HEK293 (cell line): ENCODE results near the gene HSBP1.

ENCODE experiments used
- CTCF ChIA-PET: fragments of 350-600 bp; formaldehyde crosslinking; extraction: SDS; loops from one replicate; lab custom pipeline; 2021; ENCODE audit warnings: antibody characterized with exemption; lab: Yijun Ruan, JAX
- POLR2A ChIA-PET: fragments of 300-600 bp; formaldehyde crosslinking; extraction: SDS; loops from one replicate; lab custom pipeline; 2020; ENCODE audit warnings: antibody characterized with exemption, inconsistent platforms; lab: Yijun Ruan, JAX
- H3K27ac ChIP-seq: fragments of 200-500 bp; sonication (Bioruptor generic); 2 replicates; pipeline ENCODE4 v1.5.1; 2014; ENCODE audit warnings: low read depth, low read length, control low read depth, inconsistent platforms; ENCODE audit errors: extremely low read depth
- H3K36me3 ChIP-seq, 2 experiments: fragments of 200-500 bp in 1 of 2; sonication (Bioruptor generic) in 1 of 2; 1 replicate in 1 of 2; 2 replicates in 1 of 2; pipeline ENCODE4 v1.5.1; 2014 to 2017; ENCODE audit warnings: inconsistent platforms in 2 of 2, low read length in 2 of 2; ENCODE audit not compliant: control insufficient read depth in 2 of 2, insufficient read depth in 1 of 2
- H3K4me1 ChIP-seq: fragments of 200-500 bp; sonication (Bioruptor generic); 2 replicates; pipeline ENCODE4 v1.5.1; 2014; ENCODE audit warnings: mild to moderate bottlenecking, low read length, inconsistent platforms; ENCODE audit not compliant: control insufficient read depth, insufficient read depth
- H3K4me3 ChIP-seq: 2 replicates; pipeline ENCODE4 v1.5.1; 2011; ENCODE audit warnings: low read depth, mild to moderate bottlenecking, control low read depth, low read length, moderate library complexity
- H3K9me3 ChIP-seq: fragments of 200-500 bp; sonication (Bioruptor generic); 2 replicates; pipeline ENCODE4 v1.5.1; 2014; ENCODE audit warnings: low read depth, low read length, inconsistent platforms; ENCODE audit not compliant: control insufficient read depth, insufficient read depth
- AEBP2 ChIP-seq: fragments of 450-650 bp; formaldehyde crosslinking; IDR thresholded peaks from 2 replicates; pipeline ENCODE4 v1.5.1; 2016; ENCODE audit warnings: missing biosample characterization, missing genetic modification characterization, borderline replicate concordance
- BCL11B ChIP-seq: fragments of 450-650 bp; formaldehyde crosslinking; IDR thresholded peaks from 2 replicates; pipeline ENCODE4 v1.5.1; 2016; ENCODE audit warnings: low read depth, missing biosample characterization, missing genetic modification characterization
- GFI1B ChIP-seq: fragments of 450-650 bp; formaldehyde crosslinking; IDR thresholded peaks from 2 replicates; pipeline ENCODE4 v1.5.1; 2016; ENCODE audit warnings: missing biosample characterization, missing genetic modification characterization
- KLF7 ChIP-seq: fragments of 450-650 bp; formaldehyde crosslinking; IDR thresholded peaks from 2 replicates; pipeline ENCODE4 v1.5.1; 2016; ENCODE audit warnings: missing biosample characterization, missing genetic modification characterization, borderline replicate concordance
- WT1 ChIP-seq: fragments of 450-650 bp; formaldehyde crosslinking; IDR thresholded peaks from 2 replicates; pipeline ENCODE4 v1.5.1; 2016; ENCODE audit warnings: missing biosample characterization, missing genetic modification characterization
- ZBTB8A ChIP-seq: fragments of 450-650 bp; formaldehyde crosslinking; IDR thresholded peaks from 2 replicates; pipeline ENCODE4 v1.5.1; 2016; ENCODE audit warnings: missing biosample characterization, missing genetic modification characterization
- ZNF132 ChIP-seq: fragments of 450-650 bp; formaldehyde crosslinking; IDR thresholded peaks from 2 replicates; pipeline ENCODE4 v1.5.1; 2017; ENCODE audit warnings: missing biosample characterization, missing genetic modification characterization, borderline replicate concordance
- ZNF148 ChIP-seq: fragments of 450-650 bp; formaldehyde crosslinking; IDR thresholded peaks from 2 replicates; pipeline ENCODE4 v1.5.0; 2017; ENCODE audit warnings: missing biosample characterization, missing genetic modification characterization, borderline replicate concordance
- ZNF175 ChIP-seq: fragments of 450-650 bp; formaldehyde crosslinking; IDR thresholded peaks from 2 replicates; pipeline ENCODE4 v1.5.1; 2016; ENCODE audit warnings: missing biosample characterization, missing genetic modification characterization
- ZNF24 ChIP-seq: fragments of 450-650 bp; formaldehyde crosslinking; IDR thresholded peaks from 2 replicates; pipeline ENCODE4 v1.5.1; 2016; ENCODE audit warnings: missing biosample characterization, missing genetic modification characterization
- ZNF335 ChIP-seq: fragments of 450-650 bp; formaldehyde crosslinking; conservative IDR thresholded peaks from 2 replicates; pipeline ENCODE4 v1.5.1; 2016; ENCODE audit warnings: missing biosample characterization, missing genetic modification characterization
- ZNF398 ChIP-seq: fragments of 450-650 bp; formaldehyde crosslinking; IDR thresholded peaks from 2 replicates; pipeline ENCODE4 v1.5.1; 2017; ENCODE audit warnings: missing biosample characterization, missing genetic modification characterization
- ZNF544 ChIP-seq: fragments of 450-650 bp; formaldehyde crosslinking; IDR thresholded peaks from 2 replicates; pipeline ENCODE4 v1.5.0; 2017; ENCODE audit warnings: missing biosample characterization, missing genetic modification characterization
- ZNF623 ChIP-seq: fragments of 450-650 bp; formaldehyde crosslinking; IDR thresholded peaks from 2 replicates; pipeline ENCODE4 v1.5.1; 2016; ENCODE audit warnings: missing biosample characterization, missing genetic modification characterization
- ZNF658 ChIP-seq: fragments of 450-650 bp; formaldehyde crosslinking; IDR thresholded peaks from 2 replicates; pipeline ENCODE4; 2016; ENCODE audit warnings: missing biosample characterization, missing genetic modification characterization
- ZNF660 ChIP-seq: fragments of 450-650 bp; IDR thresholded peaks from 2 replicates; pipeline ENCODE4 v1.5.1; 2018; ENCODE audit warnings: missing biosample characterization, mild to moderate bottlenecking, missing genetic modification characterization
- ZNF747 ChIP-seq: fragments of 450-650 bp; formaldehyde crosslinking; IDR thresholded peaks from 2 replicates; pipeline ENCODE4 v1.5.1; 2016; ENCODE audit warnings: missing biosample characterization, missing genetic modification characterization
- ZXDB ChIP-seq: fragments of 450-650 bp; formaldehyde crosslinking; IDR thresholded peaks from 2 replicates; pipeline ENCODE4 v1.5.1; 2016; ENCODE audit warnings: missing biosample characterization, missing genetic modification characterization
- TF ChIP-seq, protein P1 (sequence below): fragments of 450-650 bp; formaldehyde crosslinking; IDR thresholded peaks from 2 replicates; pipeline ENCODE4 v1.5.1; 2016; ENCODE audit warnings: missing biosample characterization, missing genetic modification characterization, borderline replicate concordance
- TF ChIP-seq, protein P2 (sequence below): fragments of 450-650 bp; formaldehyde crosslinking; IDR thresholded peaks from 2 replicates; pipeline ENCODE4 v1.5.1; 2016; ENCODE audit warnings: missing biosample characterization, missing genetic modification characterization, borderline replicate concordance

Gene HSBP1

DNA sequence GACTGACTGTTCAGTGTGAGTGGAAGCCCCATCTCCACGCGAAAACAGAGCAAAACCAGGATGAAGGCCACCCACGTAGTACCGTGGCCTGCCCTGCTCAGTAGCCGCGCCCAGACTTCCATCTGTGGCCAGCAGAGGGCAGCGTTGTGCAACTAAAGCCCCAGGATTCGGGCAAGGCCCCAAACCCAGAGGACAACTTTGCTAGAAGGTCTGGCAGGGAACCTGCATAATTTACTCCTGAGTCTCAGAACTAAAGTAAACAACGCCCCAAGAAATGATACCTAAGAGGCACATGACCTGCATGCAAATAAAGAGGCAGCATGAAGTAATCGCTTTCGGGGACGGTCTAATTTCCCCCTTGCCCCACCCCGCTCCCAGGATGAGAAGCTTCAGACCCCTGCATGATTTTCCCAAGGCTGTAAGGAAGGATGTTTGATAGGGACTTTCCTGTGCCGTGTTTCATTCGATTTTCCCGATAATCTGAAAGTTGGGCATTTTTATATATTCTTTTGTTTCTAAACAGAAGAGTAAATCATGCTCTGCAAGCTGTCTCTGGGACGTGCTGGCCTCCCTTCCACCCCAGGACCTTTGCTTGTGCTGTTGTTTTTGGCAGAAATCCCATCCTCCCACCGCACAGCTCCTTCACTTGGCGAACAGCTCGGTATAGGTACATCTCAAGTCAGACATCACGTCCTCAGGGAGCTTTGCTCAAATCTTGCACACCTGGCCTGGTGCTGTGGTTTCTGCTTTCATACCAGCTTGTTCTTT is 18.6 kb downstream of the HSBP1 start (continued):
- TF ChIP-seq, protein P1, sequence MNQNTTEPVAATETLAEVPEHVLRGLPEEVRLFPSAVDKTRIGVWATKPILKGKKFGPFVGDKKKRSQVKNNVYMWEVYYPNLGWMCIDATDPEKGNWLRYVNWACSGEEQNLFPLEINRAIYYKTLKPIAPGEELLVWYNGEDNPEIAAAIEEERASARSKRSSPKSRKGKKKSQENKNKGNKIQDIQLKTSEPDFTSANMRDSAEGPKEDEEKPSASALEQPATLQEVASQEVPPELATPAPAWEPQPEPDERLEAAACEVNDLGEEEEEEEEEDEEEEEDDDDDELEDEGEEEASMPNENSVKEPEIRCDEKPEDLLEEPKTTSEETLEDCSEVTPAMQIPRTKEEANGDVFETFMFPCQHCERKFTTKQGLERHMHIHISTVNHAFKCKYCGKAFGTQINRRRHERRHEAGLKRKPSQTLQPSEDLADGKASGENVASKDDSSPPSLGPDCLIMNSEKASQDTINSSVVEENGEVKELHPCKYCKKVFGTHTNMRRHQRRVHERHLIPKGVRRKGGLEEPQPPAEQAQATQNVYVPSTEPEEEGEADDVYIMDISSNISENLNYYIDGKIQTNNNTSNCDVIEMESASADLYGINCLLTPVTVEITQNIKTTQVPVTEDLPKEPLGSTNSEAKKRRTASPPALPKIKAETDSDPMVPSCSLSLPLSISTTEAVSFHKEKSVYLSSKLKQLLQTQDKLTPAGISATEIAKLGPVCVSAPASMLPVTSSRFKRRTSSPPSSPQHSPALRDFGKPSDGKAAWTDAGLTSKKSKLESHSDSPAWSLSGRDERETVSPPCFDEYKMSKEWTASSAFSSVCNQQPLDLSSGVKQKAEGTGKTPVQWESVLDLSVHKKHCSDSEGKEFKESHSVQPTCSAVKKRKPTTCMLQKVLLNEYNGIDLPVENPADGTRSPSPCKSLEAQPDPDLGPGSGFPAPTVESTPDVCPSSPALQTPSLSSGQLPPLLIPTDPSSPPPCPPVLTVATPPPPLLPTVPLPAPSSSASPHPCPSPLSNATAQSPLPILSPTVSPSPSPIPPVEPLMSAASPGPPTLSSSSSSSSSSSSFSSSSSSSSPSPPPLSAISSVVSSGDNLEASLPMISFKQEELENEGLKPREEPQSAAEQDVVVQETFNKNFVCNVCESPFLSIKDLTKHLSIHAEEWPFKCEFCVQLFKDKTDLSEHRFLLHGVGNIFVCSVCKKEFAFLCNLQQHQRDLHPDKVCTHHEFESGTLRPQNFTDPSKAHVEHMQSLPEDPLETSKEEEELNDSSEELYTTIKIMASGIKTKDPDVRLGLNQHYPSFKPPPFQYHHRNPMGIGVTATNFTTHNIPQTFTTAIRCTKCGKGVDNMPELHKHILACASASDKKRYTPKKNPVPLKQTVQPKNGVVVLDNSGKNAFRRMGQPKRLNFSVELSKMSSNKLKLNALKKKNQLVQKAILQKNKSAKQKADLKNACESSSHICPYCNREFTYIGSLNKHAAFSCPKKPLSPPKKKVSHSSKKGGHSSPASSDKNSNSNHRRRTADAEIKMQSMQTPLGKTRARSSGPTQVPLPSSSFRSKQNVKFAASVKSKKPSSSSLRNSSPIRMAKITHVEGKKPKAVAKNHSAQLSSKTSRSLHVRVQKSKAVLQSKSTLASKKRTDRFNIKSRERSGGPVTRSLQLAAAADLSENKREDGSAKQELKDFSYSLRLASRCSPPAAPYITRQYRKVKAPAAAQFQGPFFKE (tag by site-specific recombination) = no peak
- TF ChIP-seq ZNF544 = no peak
- TF ChIP-seq, protein P2, sequence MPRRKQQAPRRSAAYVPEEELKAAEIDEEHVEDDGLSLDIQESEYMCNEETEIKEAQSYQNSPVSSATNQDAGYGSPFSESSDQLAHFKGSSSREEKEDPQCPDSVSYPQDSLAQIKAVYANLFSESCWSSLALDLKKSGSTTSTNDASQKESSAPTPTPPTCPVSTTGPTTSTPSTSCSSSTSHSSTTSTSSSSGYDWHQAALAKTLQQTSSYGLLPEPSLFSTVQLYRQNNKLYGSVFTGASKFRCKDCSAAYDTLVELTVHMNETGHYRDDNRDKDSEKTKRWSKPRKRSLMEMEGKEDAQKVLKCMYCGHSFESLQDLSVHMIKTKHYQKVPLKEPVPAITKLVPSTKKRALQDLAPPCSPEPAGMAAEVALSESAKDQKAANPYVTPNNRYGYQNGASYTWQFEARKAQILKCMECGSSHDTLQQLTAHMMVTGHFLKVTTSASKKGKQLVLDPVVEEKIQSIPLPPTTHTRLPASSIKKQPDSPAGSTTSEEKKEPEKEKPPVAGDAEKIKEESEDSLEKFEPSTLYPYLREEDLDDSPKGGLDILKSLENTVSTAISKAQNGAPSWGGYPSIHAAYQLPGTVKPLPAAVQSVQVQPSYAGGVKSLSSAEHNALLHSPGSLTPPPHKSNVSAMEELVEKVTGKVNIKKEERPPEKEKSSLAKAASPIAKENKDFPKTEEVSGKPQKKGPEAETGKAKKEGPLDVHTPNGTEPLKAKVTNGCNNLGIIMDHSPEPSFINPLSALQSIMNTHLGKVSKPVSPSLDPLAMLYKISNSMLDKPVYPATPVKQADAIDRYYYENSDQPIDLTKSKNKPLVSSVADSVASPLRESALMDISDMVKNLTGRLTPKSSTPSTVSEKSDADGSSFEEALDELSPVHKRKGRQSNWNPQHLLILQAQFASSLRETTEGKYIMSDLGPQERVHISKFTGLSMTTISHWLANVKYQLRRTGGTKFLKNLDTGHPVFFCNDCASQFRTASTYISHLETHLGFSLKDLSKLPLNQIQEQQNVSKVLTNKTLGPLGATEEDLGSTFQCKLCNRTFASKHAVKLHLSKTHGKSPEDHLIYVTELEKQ (tag by site-specific recombination) = no peak
- no peak for TF ChIP-seq ZNF175
- no peak for TF ChIP-seq ZXDB (tag by site-specific recombination)
- TF ChIP-seq ZNF623 = peak; percentile 96
- TF ChIP-seq GFI1B (tag by site-specific recombination) = no peak
- TF ChIP-seq ZNF335 (tag by site-specific recombination) = 0 out of 2 replicates have a peak, but pooled peaks have one; percentile 9

GRCh38 chr16:83830091-83830768 is 22.5 kb downstream of the HSBP1 start:
- no peaks in the 10 kb centered on the region for H3K9me3 ChIP-seq
- ChIA-PET POLR2A (no interaction called here), CTCF (no interaction called here)
- H3K4me1 ChIP-seq = no peaks in the 10 kb centered on the region; the same call in 1 of the 2 replicates
- no peak overlapping the region for H3K4me3 ChIP-seq
- H3K27ac ChIP-seq = no peak overlapping the region
- no peaks in the 10 kb centered on the region for H3K36me3 ChIP-seq
- TF ChIP-seq ZNF747 = no peak
- no peak for TF ChIP-seq ZNF658 (tag by site-specific recombination)
- no peak for TF ChIP-seq ZNF132 (tag by site-specific recombination)
- TF ChIP-seq ZNF660 (tag by site-specific recombination) = no peak
- no peak for TF ChIP-seq ZBTB8A (tag by site-specific recombination)
- TF ChIP-seq WT1 (tag by site-specific recombination) = no peak
- no peak for TF ChIP-seq ZXDB (tag by site-specific recombination)
- TF ChIP-seq BCL11B (tag by site-specific recombination) = no peak
- TF ChIP-seq ZNF398 (tag by site-specific recombination) = no peak
- no peak for TF ChIP-seq KLF7
- no peak for TF ChIP-seq AEBP2 (tag by site-specific recombination)
- TF ChIP-seq ZNF148 (tag by site-specific recombination) = no peak
- no peak for TF ChIP-seq ZNF24 (tag by site-specific recombination)
